Neural progenitor cell (in vitro differentiated cells): ENCODE results near the gene EDEM2. TPM values are rescaled to one million over a fixed set of nuclear protein-coding genes. Genes with fewer than 3 reads are reported as not detected.
"Not testable (repeated sequence)": the region's sequence is repeated elsewhere in the genome, so short reads cannot be mapped to it uniquely, and the experiment has no call there.

Experiments used
- DNase-seq: peaks from one replicate; pipeline ENCODE4 v3.0.0-alpha.2; 2016; ENCODE audit warnings: low spot score
- H2AFZ ChIP-seq: fragments of 200-600 bp; sonication (generic); replicated peaks from 2 replicates; pipeline ENCODE4 v1.6.1; 2016; ENCODE audit warnings: antibody characterized with exemption
- H3F3A ChIP-seq: fragments of 200-600 bp; sonication (generic); 2 replicates; pipeline ENCODE4 v1.6.1; 2016; ENCODE audit warnings: antibody characterized with exemption, low read depth
- H3K27ac ChIP-seq: fragments of 200-600 bp; sonication (generic); 2 replicates; pipeline ENCODE4 v1.5.1; 2016; ENCODE audit warnings: mild to moderate bottlenecking
- H3K27me3 ChIP-seq: fragments of 200-600 bp; sonication (generic); 2 replicates; pipeline ENCODE4 v1.6.1; 2016; ENCODE audit warnings: mild to moderate bottlenecking, moderate library complexity
- H3K36me3 ChIP-seq: fragments of 200-600 bp; sonication (generic); 2 replicates; pipeline ENCODE4 v1.5.1; 2016
- H3K4me1 ChIP-seq: fragments of 200-600 bp; sonication (generic); 2 replicates; pipeline ENCODE4 v1.6.1; 2016; ENCODE audit warnings: mixed run types
- H3K4me2 ChIP-seq: fragments of 200-600 bp; sonication (generic); 2 replicates; pipeline ENCODE4 v1.6.1; 2016
- H3K4me3 ChIP-seq: fragments of 200-600 bp; sonication (generic); 2 replicates; pipeline ENCODE4 v1.5.1; 2016
- H3K79me2 ChIP-seq: fragments of 200-600 bp; sonication (generic); 2 replicates; pipeline ENCODE4 v1.6.1; 2016; ENCODE audit warnings: low read depth
- H3K9ac ChIP-seq: fragments of 200-600 bp; sonication (generic); 2 replicates; pipeline ENCODE4 v1.6.1; 2016
- H3K9me3 ChIP-seq: fragments of 200-600 bp; sonication (generic); 2 replicates; pipeline ENCODE4 v1.5.1; 2016; ENCODE audit warnings: low read depth
- H4K20me1 ChIP-seq: fragments of 200-600 bp; sonication (generic); 2 replicates; pipeline ENCODE4 v1.6.1; 2016; ENCODE audit warnings: low read depth
- H3K27ac Mint-ChIP-seq: 3 replicates; pipeline ENCODE4 v1.8.0; 2021; ENCODE audit warnings: mixed read lengths
- H3K27me3 Mint-ChIP-seq: 2 replicates; pipeline ENCODE4 v1.8.0; 2022; ENCODE audit warnings: low read depth, mild to moderate bottlenecking, inconsistent platforms, moderate library complexity, mixed read lengths; ENCODE audit not compliant: insufficient read depth
- H3K36me3 Mint-ChIP-seq: 3 replicates; pipeline ENCODE4 v1.8.0; 2021; ENCODE audit warnings: mixed read lengths
- H3K4me1 Mint-ChIP-seq: 3 replicates; pipeline ENCODE4 v1.8.0; 2021; ENCODE audit warnings: mixed read lengths
- H3K4me3 Mint-ChIP-seq: 3 replicates; pipeline ENCODE4 v1.8.0; 2021; ENCODE audit warnings: mild to moderate bottlenecking, moderate library complexity, mixed read lengths
- H3K9me3 Mint-ChIP-seq: 3 replicates; pipeline ENCODE4 v1.8.0; 2020; ENCODE audit warnings: mixed read lengths
- CTCF ChIP-seq: fragments of 200-600 bp; sonication (generic); IDR thresholded peaks from 2 replicates; pipeline ENCODE4 v1.5.1; 2017; ENCODE audit warnings: antibody characterized with exemption, mild to moderate bottlenecking
- EZH2 ChIP-seq: fragments of 200-600 bp; sonication (generic); IDR thresholded peaks from 2 replicates; pipeline ENCODE4 v1.6.1; 2017; ENCODE audit warnings: antibody characterized with exemption, mild to moderate bottlenecking, moderate library complexity
- EZH2phosphoT487 ChIP-seq: fragments of 200-600 bp; sonication (generic); IDR thresholded peaks from 2 replicates; pipeline ENCODE4 v1.6.1; 2017; ENCODE audit warnings: antibody characterized with exemption
- total RNA-seq: library from RNA; depleted of rRNA; stranded (reverse); fragments of >200 nt; gene quantifications from 2 replicates; pipeline ENCODE4 v1.2.3, GENCODE V29; 2015; ENCODE audit warnings: low replicate concordance

Gene EDEM2
- total RNA-seq, 1 donor from 2014 or later: 9.3 TPM

GRCh38 chr20:35192118-35192872, 45.2 kb upstream of the EDEM2 start:
- Mint-ChIP-seq H3K4me1 (peaks cover 6% of the 10 kb centered on the region), H3K9me3 (peaks cover 19% of the 10 kb centered on the region), H3K27me3 (peaks cover 4% of the 10 kb centered on the region), H3K36me3 (no peaks in the 10 kb centered on the region), H3K27ac (no peak overlapping the region), H3K4me3 (no peak overlapping the region)
- H3K79me2 ChIP-seq: no peaks in the 10 kb centered on the region
- H3K36me3 ChIP-seq: no peaks in the 10 kb centered on the region
- no peak for DNase-seq
- no peak overlapping the region for H3K9ac ChIP-seq
- no peak overlapping the region for H3K27ac ChIP-seq
- peaks cover 4% of the 10 kb centered on the region for H3K4me1 ChIP-seq
- no peak overlapping the region for H3K4me2 ChIP-seq
- no peaks in the 10 kb centered on the region for H3K27me3 ChIP-seq
- no peaks in the 10 kb centered on the region for H4K20me1 ChIP-seq
- no peak overlapping the region for H2AFZ ChIP-seq
- peaks cover 9% of the 10 kb centered on the region for H3K9me3 ChIP-seq
- no peak overlapping the region for H3K4me3 ChIP-seq
- peaks cover 3% of the 10 kb centered on the region for H3F3A ChIP-seq
- TF ChIP-seq CTCF (no peak), EZH2phosphoT487 (no peak), EZH2 (no peak)

- no peak for DNase-seq
- Mint-ChIP-seq H3K4me3 (no peak overlapping the region), H3K27ac (no peak overlapping the region), H3K36me3 (no peaks in the 10 kb centered on the region), H3K27me3 (peaks cover 2% of the 10 kb centered on the region), H3K4me1 (peaks cover 6% of the 10 kb centered on the region), H3K9me3 (peaks cover 11% of the 10 kb centered on the region)
- Histone ChIP-seq H3K4me2 (no peak overlapping the region), H3K27me3 (no peaks in the 10 kb centered on the region), H3K4me3 (no peak overlapping the region), H3K79me2 (no peaks in the 10 kb centered on the region), H3K9me3 (peaks cover 7% of the 10 kb centered on the region), H3K9ac (no peak overlapping the region), H3F3A (peaks cover 3% of the 10 kb centered on the region), H3K36me3 (no peaks in the 10 kb centered on the region), H4K20me1 (no peaks in the 10 kb centered on the region), H3K27ac (no peak overlapping the region), H2AFZ (no peak overlapping the region), H3K4me1 (peaks cover 4% of the 10 kb centered on the region)
- TF ChIP-seq CTCF: no peak
Measured at GRCh38 chr20:35191419-35192117, 44.4 kb upstream of the EDEM2 start.

- H3K27ac ChIP-seq: no peak overlapping the region
Measured at GRCh38 chr20:35190556-35190955, 43.4 kb upstream of the EDEM2 start.

GRCh38 chr20:35189223-35189622, 42.1 kb upstream of the EDEM2 start:
- not testable (repeated sequence) for H3K9ac ChIP-seq, DNase-seq, H3K4me2 ChIP-seq, H3K4me1 Mint-ChIP-seq, H3K27me3 Mint-ChIP-seq, H3K4me3 Mint-ChIP-seq, H3K36me3 ChIP-seq, H3F3A ChIP-seq, H3K27ac Mint-ChIP-seq, H2AFZ ChIP-seq, H3K79me2 ChIP-seq, H3K4me1 ChIP-seq, H3K4me3 ChIP-seq, H4K20me1 ChIP-seq, H3K9me3 ChIP-seq, H3K27me3 ChIP-seq, H3K9me3 Mint-ChIP-seq, H3K27ac ChIP-seq, H3K36me3 Mint-ChIP-seq

More at GRCh38 chr20:35190556-35190955, 43.4 kb upstream of the EDEM2 start:
- no peak for DNase-seq
- H3K4me3 ChIP-seq: no peak overlapping the region
- H3K36me3 Mint-ChIP-seq: no peaks in the 10 kb centered on the region
- H3F3A ChIP-seq: peaks cover 3% of the 10 kb centered on the region
- TF ChIP-seq EZH2: no peak
- TF ChIP-seq EZH2phosphoT487: no peak
- TF ChIP-seq CTCF: no peak
- H3K4me1 ChIP-seq: peaks cover 4% of the 10 kb centered on the region
- H3K4me1 Mint-ChIP-seq: peaks cover 6% of the 10 kb centered on the region
- no peaks in the 10 kb centered on the region for H3K27me3 ChIP-seq
- no peak overlapping the region for H3K9ac ChIP-seq
- H3K27ac Mint-ChIP-seq: no peak overlapping the region
- H3K36me3 ChIP-seq: no peaks in the 10 kb centered on the region
- no peaks in the 10 kb centered on the region for H3K9me3 ChIP-seq
- H3K4me3 Mint-ChIP-seq: no peak overlapping the region
- H3K27me3 Mint-ChIP-seq: peaks cover 2% of the 10 kb centered on the region
- peaks cover 6% of the 10 kb centered on the region for H3K9me3 Mint-ChIP-seq
- no peaks in the 10 kb centered on the region for H3K79me2 ChIP-seq
- no peak overlapping the region for H3K4me2 ChIP-seq
- no peaks in the 10 kb centered on the region for H4K20me1 ChIP-seq
- H2AFZ ChIP-seq: no peak overlapping the region
